Measurements from ENCODE around the gene FTO. TPM values are rescaled to one million over a fixed set of nuclear protein-coding genes. Genes with fewer than 3 reads are reported as not detected.

Gene FTO
- total RNA-seq, 1 experiment from 2014 or later: 129 TPM

DNA sequence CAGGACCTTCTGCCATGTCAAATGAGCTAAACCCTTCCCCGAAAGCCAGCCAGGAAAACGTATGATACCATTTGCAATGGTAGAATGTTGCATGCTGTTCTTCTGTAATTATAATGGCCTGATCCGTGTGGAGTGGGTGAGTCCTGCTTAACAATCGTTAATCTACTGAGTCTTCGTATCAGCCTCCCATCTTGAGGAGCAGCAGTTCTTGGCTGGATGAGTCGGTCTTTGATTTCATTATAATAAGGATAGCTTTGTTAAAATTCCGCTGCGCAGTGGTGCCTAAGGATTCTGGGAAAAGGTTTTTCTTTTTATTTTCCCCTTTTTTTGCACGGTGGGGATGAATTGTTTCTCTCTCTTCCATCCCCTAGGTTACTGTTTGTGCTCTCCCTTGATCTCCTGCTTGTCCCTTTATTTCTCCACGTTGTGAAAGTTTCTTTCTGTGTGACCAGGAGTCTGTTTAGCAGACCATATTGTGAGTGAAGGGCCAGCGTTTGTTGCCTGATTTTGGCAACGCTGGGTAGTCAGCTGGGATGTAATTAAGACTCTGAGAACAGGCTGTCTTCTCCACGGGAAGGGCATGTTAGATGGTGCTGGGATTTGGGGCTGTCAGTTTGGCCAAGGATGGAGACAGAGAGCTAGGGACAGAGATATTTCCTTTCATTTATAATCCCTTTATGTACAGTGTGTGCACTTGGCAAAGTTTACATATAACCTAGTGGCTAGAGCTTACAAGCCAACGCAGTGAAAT lies 263.0 kb downstream of the FTO start:
- H3K4me1 ChIP-seq: no peaks in the 10 kb centered on the region
- H3K27ac ChIP-seq: no peak overlapping the region
- H3K9me3 ChIP-seq (replicated peaks): no peaks in the 10 kb centered on the region
- H3K27me3 ChIP-seq: no peaks in the 10 kb centered on the region
- no peaks in the 10 kb centered on the region for H3K36me3 ChIP-seq
- no peak overlapping the region for H3K4me3 ChIP-seq
- DNase-seq: no peak

GRCh38 chr16:53967572-53967971 lies 263.6 kb downstream of the FTO start:
- Histone ChIP-seq H3K27me3 (no peaks in the 10 kb centered on the region), H3K4me3 (no peak overlapping the region), H3K9me3 (replicated peaks) (no peaks in the 10 kb centered on the region), H3K36me3 (no peaks in the 10 kb centered on the region), H3K27ac (no peak overlapping the region), H3K4me1 (no peaks in the 10 kb centered on the region)
- DNase-seq: no peak

DNA sequence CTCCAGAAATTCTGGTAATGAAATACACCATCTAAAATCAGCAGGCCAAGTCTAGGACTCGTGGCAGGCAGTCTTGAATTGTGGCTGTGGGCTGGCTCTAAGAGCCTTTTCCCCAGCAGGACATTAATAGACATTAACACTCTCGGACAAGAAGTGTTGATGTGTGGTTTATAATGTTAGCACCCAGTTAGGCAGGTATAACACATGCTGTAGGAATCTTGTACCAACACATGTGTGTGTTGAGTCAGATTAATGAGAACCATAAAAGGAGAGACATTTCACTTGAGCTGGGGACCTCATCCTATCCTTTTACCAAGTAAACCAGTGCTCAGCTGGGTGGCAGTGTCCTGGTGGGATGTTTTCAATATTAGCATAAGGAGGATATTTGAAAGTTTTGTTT lies 264.5 kb downstream of the FTO start:
- H3K27ac ChIP-seq: no peak overlapping the region
- no peaks in the 10 kb centered on the region for H3K27me3 ChIP-seq
- no peaks in the 10 kb centered on the region for H3K4me1 ChIP-seq
- no peaks in the 10 kb centered on the region for H3K36me3 ChIP-seq
- H3K4me3 ChIP-seq: no peak overlapping the region
- DNase-seq: no peak
- no peaks in the 10 kb centered on the region for H3K9me3 ChIP-seq (replicated peaks)

DNA sequence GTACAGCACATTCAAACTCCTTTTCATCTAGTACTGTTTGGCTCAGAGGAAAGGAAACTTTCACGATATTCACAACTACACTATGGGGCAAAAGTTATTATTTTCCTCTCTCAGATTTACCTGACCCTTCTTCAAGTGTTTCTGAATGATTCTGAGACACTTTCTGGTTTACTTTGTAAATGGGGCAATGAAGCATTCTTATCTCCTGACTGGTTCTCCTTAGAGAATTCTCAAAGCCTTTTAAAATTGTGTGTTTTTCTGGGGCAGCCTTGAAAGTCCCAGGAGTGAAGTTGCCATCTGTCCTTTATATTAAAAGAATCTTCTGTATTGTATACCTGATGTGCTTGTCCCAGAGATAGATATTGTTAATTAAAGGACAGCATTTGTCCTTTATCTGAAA lies 264.9 kb downstream of the FTO start:
- Histone ChIP-seq H3K9me3 (replicated peaks) (no peaks in the 10 kb centered on the region; the same call in 1 of the 2 replicates), H3K4me3 (no peak overlapping the region), H3K27me3 (no peaks in the 10 kb centered on the region), H3K36me3 (no peaks in the 10 kb centered on the region), H3K4me1 (no peaks in the 10 kb centered on the region), H3K27ac (no peak overlapping the region)
- no peak for DNase-seq

DNA sequence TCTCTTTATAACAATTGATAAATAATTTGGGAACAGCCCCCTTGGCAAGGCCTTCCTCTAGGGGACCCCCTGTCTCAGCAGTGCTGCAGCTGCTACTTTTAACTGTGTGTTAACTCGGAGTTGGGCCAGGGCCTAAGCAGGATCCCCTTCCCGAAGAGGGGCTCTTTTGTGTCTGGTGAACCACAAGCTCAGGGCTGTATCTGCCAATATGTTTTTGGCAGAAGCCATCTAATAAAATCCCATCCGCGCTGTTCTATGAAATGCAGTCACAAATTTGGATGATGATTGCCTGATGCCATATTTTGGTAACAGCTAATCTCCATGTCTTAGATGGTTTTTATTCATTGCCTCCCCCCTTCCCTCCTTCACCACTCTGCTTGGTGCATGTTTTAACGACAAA lies 267.7 kb downstream of the FTO start:
- H3K4me1 ChIP-seq: no peaks in the 10 kb centered on the region
- H3K9me3 ChIP-seq (replicated peaks): no peaks in the 10 kb centered on the region; the same call in 1 of the 2 replicates
- H3K27me3 ChIP-seq: no peaks in the 10 kb centered on the region
- no peak for DNase-seq
- no peaks in the 10 kb centered on the region for H3K36me3 ChIP-seq
- H3K27ac ChIP-seq: no peak overlapping the region
- H3K4me3 ChIP-seq: no peak overlapping the region

DNA sequence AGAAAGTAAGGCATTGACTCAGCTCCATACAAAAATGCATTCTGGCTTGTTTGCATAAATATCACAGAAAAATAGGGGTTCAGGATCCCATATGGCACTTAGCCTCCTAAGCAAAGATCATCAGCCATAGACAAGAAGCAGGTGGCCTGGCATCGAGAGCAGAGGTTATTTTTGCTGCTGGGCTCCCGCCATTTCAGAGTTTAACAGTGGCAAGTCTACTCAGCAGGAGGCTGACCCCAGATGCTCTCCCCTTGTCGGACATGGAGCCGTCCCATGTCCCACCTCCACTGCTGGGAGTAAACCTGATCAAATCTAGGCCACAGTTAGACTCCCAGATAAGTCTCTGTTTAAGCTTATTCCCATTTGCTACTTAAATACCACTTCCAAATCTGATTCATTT lies 269.1 kb downstream of the FTO start:
- DNase-seq: no peak
- no peak overlapping the region for H3K4me3 ChIP-seq
- no peaks in the 10 kb centered on the region for H3K36me3 ChIP-seq
- no peaks in the 10 kb centered on the region; the same call in 1 of the 2 replicates for H3K9me3 ChIP-seq (replicated peaks)
- H3K27me3 ChIP-seq: no peaks in the 10 kb centered on the region
- H3K27ac ChIP-seq: no peak overlapping the region
- no peaks in the 10 kb centered on the region for H3K4me1 ChIP-seq

DNA sequence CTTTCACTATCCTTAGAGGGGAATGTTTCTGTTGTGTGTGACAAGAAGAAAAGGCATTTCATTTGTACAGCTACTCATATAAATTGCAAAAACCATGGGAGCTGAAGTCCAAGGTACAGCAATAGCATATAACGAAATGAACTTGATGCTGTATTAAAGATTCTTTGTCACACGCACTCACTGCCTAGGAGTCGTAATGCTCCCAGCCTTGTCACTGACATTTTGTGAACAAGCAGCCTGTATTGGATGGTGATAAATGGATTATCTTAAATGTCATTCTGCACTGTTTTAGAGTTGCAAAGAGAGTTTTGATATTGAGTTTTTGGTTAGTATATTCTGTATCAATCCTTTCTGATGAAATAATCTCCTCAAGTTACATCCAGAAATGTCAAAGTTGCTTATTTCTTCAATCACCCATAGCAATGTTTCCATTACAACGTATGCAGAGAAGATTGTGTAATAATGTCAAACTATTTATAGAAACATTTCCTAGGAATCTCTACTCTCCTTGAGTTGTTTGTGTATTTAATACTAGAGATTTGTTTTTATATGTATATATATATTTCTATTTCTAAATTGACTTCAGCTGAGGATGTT lies 270.6 kb downstream of the FTO start:
- no peaks in the 10 kb centered on the region; the same call in 1 of the 2 replicates for H3K9me3 ChIP-seq (replicated peaks)
- no peaks in the 10 kb centered on the region for H3K4me1 ChIP-seq
- H3K36me3 ChIP-seq: no peaks in the 10 kb centered on the region
- no peak overlapping the region for H3K4me3 ChIP-seq
- H3K27ac ChIP-seq: no peak overlapping the region
- DNase-seq: no peak
- no peaks in the 10 kb centered on the region for H3K27me3 ChIP-seq

GRCh38 chr16:53980675-53981074 lies 276.7 kb downstream of the FTO start:
- Histone ChIP-seq H3K4me3 (no peak overlapping the region), H3K36me3 (no peaks in the 10 kb centered on the region), H3K27me3 (no peaks in the 10 kb centered on the region), H3K9me3 (replicated peaks) (no peaks in the 10 kb centered on the region), H3K27ac (no peak overlapping the region), H3K4me1 (no peaks in the 10 kb centered on the region)
- no peak for DNase-seq

GRCh38 chr16:53982631-53983042 lies 278.7 kb downstream of the FTO start:
- Histone ChIP-seq H3K27ac (no peak overlapping the region), H3K9me3 (replicated peaks) (no peaks in the 10 kb centered on the region), H3K4me1 (no peaks in the 10 kb centered on the region), H3K36me3 (no peaks in the 10 kb centered on the region), H3K27me3 (no peaks in the 10 kb centered on the region), H3K4me3 (no peak overlapping the region)
- no peak for DNase-seq

DNA sequence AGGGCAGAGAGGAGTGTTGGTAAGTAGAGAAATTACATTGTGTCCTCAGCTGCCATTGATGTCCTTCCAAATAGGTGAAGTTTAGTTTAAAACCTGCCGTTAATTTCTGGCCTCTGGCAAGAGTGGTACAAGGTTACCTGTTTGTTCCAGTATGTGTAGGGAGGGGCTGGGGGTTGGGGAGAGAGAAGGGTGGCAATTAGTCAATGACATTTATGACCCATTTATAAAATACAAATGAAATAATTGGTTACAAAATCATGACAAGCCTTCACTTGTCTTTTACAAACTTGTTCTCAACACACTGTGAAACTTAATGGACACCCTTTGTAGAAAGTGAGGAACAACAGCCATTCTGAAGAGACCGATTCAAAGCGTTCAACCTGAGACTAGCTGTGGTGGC lies 281.0 kb downstream of the FTO start:
- Histone ChIP-seq H3K4me3 (no peak overlapping the region), H3K27me3 (no peaks in the 10 kb centered on the region), H3K4me1 (no peaks in the 10 kb centered on the region), H3K9me3 (replicated peaks) (no peaks in the 10 kb centered on the region), H3K27ac (no peak overlapping the region), H3K36me3 (no peaks in the 10 kb centered on the region)
- no peak for DNase-seq

DNA sequence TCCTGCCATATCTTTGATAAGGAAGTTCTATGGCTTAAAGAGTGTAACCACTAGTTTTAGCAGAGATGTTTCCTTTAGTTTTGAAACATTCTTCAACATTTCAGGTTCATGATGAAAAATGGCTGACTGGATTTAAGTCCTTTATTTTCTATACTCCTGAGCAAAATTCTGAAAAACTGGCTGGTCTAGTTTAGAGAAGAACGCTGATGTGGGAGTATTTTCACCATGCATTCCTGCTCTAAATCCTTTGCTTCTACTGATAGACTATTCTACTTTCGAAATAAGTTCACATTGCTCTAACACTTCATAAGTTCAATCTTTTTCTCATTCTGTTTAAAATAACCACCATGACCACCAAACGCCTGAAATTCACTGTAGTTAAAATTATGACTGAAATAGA lies 281.9 kb downstream of the FTO start:
- Histone ChIP-seq H3K9me3 (replicated peaks) (no peaks in the 10 kb centered on the region), H3K27me3 (no peaks in the 10 kb centered on the region), H3K27ac (no peak overlapping the region), H3K4me3 (no peak overlapping the region), H3K36me3 (no peaks in the 10 kb centered on the region), H3K4me1 (peaks cover 3% of the 10 kb centered on the region; the same call in 1 of the 2 replicates)
- DNase-seq: no peak

- no peaks in the 10 kb centered on the region for H3K27me3 ChIP-seq
- H3K27ac ChIP-seq: no peak overlapping the region
- H3K4me3 ChIP-seq: no peak overlapping the region
- H3K36me3 ChIP-seq: no peaks in the 10 kb centered on the region
- H3K9me3 ChIP-seq (replicated peaks): no peaks in the 10 kb centered on the region
- no peak for DNase-seq
- peaks cover 12% of the 10 kb centered on the region for H3K4me1 ChIP-seq
Measured at GRCh38 chr16:53986793-53987192, 282.8 kb downstream of the FTO start.

GRCh38 chr16:53988136-53988535 lies 284.2 kb downstream of the FTO start:
- DNase-seq: no peak
- H3K4me1 ChIP-seq: peaks cover 19% of the 10 kb centered on the region
- H3K4me3 ChIP-seq: no peak overlapping the region
- no peak overlapping the region for H3K27ac ChIP-seq
- H3K36me3 ChIP-seq: no peaks in the 10 kb centered on the region
- no peaks in the 10 kb centered on the region for H3K27me3 ChIP-seq
- H3K9me3 ChIP-seq (replicated peaks): no peaks in the 10 kb centered on the region

DNA sequence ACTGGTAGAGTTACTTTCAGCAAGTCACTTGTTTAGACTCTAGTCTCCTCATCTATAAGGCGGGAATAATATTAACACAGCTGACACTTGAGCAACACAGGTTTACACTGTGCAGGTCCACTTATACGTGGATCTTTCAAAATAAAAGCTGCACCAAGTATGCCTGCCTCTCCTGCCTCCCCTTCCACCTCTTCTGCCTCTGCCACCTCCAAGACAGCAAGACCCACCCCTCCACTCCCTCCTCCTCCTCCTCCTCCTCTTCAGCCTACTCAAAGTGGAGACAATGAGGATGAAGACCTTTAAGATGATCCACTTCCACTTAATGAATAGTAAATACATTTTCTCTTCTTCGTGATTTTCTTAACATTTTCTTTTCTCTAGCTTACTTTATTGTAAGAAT lies 285.6 kb downstream of the FTO start:
- Histone ChIP-seq H3K4me1 (peaks cover 19% of the 10 kb centered on the region), H3K27ac (no peak overlapping the region), H3K9me3 (replicated peaks) (no peaks in the 10 kb centered on the region), H3K36me3 (no peaks in the 10 kb centered on the region), H3K4me3 (no peak overlapping the region), H3K27me3 (no peaks in the 10 kb centered on the region)
- no peak for DNase-seq

DNA sequence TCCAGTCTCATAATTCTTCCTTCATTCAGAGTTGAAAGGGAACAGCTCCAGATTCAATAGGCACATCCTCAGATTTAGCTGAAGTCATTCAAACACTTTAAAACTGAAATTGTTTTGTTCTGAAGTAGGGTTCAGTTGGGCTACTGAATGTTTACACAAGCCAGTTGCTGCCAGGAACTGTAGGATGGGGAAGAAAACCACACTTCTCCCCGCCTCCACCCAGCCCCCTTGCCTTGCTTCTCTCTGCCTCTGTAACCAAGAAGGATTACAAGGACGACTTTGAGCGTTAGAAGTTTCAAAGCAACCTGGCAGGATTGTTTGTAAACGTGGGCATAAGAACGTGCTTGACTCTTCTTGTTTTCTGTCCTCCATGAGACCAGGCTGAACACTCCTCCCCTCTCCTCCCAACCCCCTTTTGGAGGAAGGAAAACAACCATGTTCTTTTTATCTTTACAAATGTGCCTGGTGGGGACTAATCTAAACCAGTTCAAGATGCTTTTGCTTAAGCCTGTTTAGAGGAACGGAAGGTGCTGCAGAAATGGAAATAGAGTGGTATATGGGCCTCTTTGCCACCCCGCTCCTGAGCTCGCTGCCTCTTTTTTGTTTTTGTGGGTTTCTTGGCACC lies 287.9 kb downstream of the FTO start:
- no peaks in the 10 kb centered on the region for H3K27me3 ChIP-seq

More for the DNA sequence above, 287.9 kb downstream of the FTO start:
- Histone ChIP-seq H3K4me3 (no peak overlapping the region), H3K36me3 (no peaks in the 10 kb centered on the region), H3K9me3 (replicated peaks) (no peaks in the 10 kb centered on the region), H3K27ac (no peak overlapping the region), H3K4me1 (peaks cover 19% of the 10 kb centered on the region)
- DNase-seq: peak; percentile 32 to 56
